Spleen (tissue), 7 donors: ENCODE results near the gene CEMIP2.

ENCODE experiments used
- CTCF ChIP-seq, 11 experiments: fragments of 200-600 bp in 7 of 11; fragments of 450-650 bp in 4 of 11; sonication (generic) in 4 of 11; IDR thresholded peaks in 8 of 11; conservative IDR thresholded peaks in 3 of 11; 1 replicate in 7 of 11; 2 replicates in 4 of 11; pipeline versions ENCODE4 v1.4.0 to v1.8.0; 2016 to 2021; ENCODE audit warnings: antibody characterized with exemption in 11 of 11, inconsistent platforms in 4 of 11, mild to moderate bottlenecking in 1 of 11
- POLR2A ChIP-seq, 3 donors: fragments of 450-650 bp; IDR thresholded peaks; one replicate each; pipeline ENCODE4 v1.5.1; 2017; ENCODE audit warnings: antibody characterized with exemption in 3 of 3, mild to moderate bottlenecking in 1 of 3
- donor health status: DM: no; HTN: no; CAD: no; lungs with moderate emphysema.
- donor health status: DM: no; HTN: no; CAD: no.
- donor health status: DM: no; HTN: no; CAD: no.

GRCh38 chr9:71637375-71637774 lies 130.9 kb downstream of the CEMIP2 start:
- no peak for TF ChIP-seq POLR2A (IDR thresholded peaks at IDR 0.05)
- TF ChIP-seq CTCF (IDR thresholded peaks at IDR 0.05 in 8 of 11, conservative IDR thresholded peaks at IDR 0.05 in 3 of 11): no peak
